WTC11 (cell line): Measurements from ENCODE around the gene CX3CR1.

Experiments
- ATF1 ChIP-seq: sonication (generic); formaldehyde crosslinking; IDR thresholded peaks from 2 replicates; pipeline ENCODE4 v1.8.1; 2023; ENCODE audit warnings: mild to moderate bottlenecking, moderate library complexity, missing genetic modification reagents
- CREB1 ChIP-seq: sonication (generic); formaldehyde crosslinking; IDR thresholded peaks from 2 replicates; pipeline ENCODE4 v1.8.0; 2023; ENCODE audit warnings: mild to moderate bottlenecking, missing genetic modification reagents
- CTCF ChIP-seq: fragments of 200-600 bp; IDR thresholded peaks from 2 replicates; pipeline ENCODE4 v1.8.0; 2022; ENCODE audit warnings: antibody characterized with exemption
- JUN ChIP-seq: sonication (generic); formaldehyde crosslinking; IDR thresholded peaks from 2 replicates; pipeline ENCODE4 v1.8.0; 2023; ENCODE audit warnings: mild to moderate bottlenecking, missing genetic modification reagents
- NFYB ChIP-seq: sonication (generic); formaldehyde crosslinking; conservative IDR thresholded peaks from 2 replicates; pipeline ENCODE4 v1.8.0; 2022; ENCODE audit warnings: low read depth, missing genetic modification reagents
- SMAD3 ChIP-seq: sonication (generic); formaldehyde crosslinking; IDR thresholded peaks from 2 replicates; pipeline ENCODE4 v1.8.0; 2022; ENCODE audit warnings: missing genetic modification reagents, mild to moderate bottlenecking, borderline replicate concordance
- USF2 ChIP-seq: sonication (generic); formaldehyde crosslinking; IDR thresholded peaks from 2 replicates; pipeline ENCODE4 v1.8.1; 2023; ENCODE audit warnings: mild to moderate bottlenecking, missing genetic modification reagents, moderate library complexity

- no peak for TF ChIP-seq USF2 (CRISPR knock-in tag)
- TF ChIP-seq JUN (CRISPR knock-in tag) = no peak
- no peak for TF ChIP-seq NFYB
- no peak for TF ChIP-seq CTCF
- no peak for TF ChIP-seq ATF1
- TF ChIP-seq SMAD3 (CRISPR knock-in tag) = no peak
- TF ChIP-seq CREB1 (CRISPR knock-in tag) = no peak
These were observed at the start of gene CX3CR1 for GRCh38 chr3:39279745-39280517.
